Mucosa of descending colon (tissue), 3 donors: ENCODE measurements around the gene ACVRL1. TPM values are rescaled to one million over a fixed set of nuclear protein-coding genes. Genes with fewer than 3 reads are reported as not detected.

Experiments
- ATAC-seq: fragments of 200-7000 bp; cut with Tn5 transposase; one replicate; pipeline ENCODE4 v1.9.1; 2020; ENCODE audit warnings: mild to moderate bottlenecking, moderate library complexity
- DNase-seq, 3 donors: peaks; one replicate each; pipeline ENCODE4 v3.0.0-alpha.2; 2020
- H3K36me3 ChIP-seq: fragments of 200-600 bp; one replicate; pipeline ENCODE4 v1.8.0; 2021; ENCODE audit warnings: low read depth, mild to moderate bottlenecking
- H3K4me1 ChIP-seq: fragments of 200-600 bp; one replicate; pipeline ENCODE4 v1.8.0; 2021; ENCODE audit warnings: low read depth, mild to moderate bottlenecking
- H3K4me3 ChIP-seq: fragments of 200-600 bp; one replicate; pipeline ENCODE4 v1.8.0; 2021; ENCODE audit warnings: mild to moderate bottlenecking
- H3K9me3 ChIP-seq: fragments of 200-600 bp; one replicate; pipeline ENCODE4 v1.8.0; 2021; ENCODE audit warnings: mild to moderate bottlenecking
- intact Hi-C, 2 donors: fragments of 100-400 bp; cut with DNase I in 1 of 2; cut with micrococcal nuclease in 1 of 2; formaldehyde crosslinking; loops; one replicate each; pipeline versions ENCODE4 v1.11.0 to v1.11.1; 2022; cut with DNase I, micrococcal nuclease
- total RNA-seq, 3 donors: library from RNA; stranded (reverse); fragmentation: NEBNext Ultra II Directional in 2 of 3; extraction: Animal tissue kit (Norgen Biotek cat#: 25700) in 2 of 3; gene quantifications; one replicate each; pipeline versions ENCODE4 v1.2.1 to v1.2.4, GENCODE V29; 2021 to 2023
- TF ChIP-seq, protein P1 (sequence below): fragments of 200-600 bp; IDR thresholded peaks from one replicate; pipeline ENCODE4 v1.8.0; 2022; ENCODE audit warnings: antibody characterized with exemption, mild to moderate bottlenecking
- donor health status: DM: no; HTN: no; CAD: no; lungs with moderate emphysema.
- donor health status: DM: no; HTN: no; CAD: no.
- donor health status: DM: no; HTN: yes; CAD: no.

ACVRL1 gene
- total RNA-seq, 3 donors from 2014 or later: 132 to 261 (median 247) TPM

GRCh38 chr12:51937926-51938325 is 30.6 kb downstream of the ACVRL1 start:
- H3K4me3 ChIP-seq: no peak overlapping the region
- ATAC-seq (no peak), DNase-seq (no peak)
- H3K4me1 ChIP-seq: peaks cover 2% of the 10 kb centered on the region
- intact Hi-C loops: no loop called here
- TF ChIP-seq, protein P1, sequence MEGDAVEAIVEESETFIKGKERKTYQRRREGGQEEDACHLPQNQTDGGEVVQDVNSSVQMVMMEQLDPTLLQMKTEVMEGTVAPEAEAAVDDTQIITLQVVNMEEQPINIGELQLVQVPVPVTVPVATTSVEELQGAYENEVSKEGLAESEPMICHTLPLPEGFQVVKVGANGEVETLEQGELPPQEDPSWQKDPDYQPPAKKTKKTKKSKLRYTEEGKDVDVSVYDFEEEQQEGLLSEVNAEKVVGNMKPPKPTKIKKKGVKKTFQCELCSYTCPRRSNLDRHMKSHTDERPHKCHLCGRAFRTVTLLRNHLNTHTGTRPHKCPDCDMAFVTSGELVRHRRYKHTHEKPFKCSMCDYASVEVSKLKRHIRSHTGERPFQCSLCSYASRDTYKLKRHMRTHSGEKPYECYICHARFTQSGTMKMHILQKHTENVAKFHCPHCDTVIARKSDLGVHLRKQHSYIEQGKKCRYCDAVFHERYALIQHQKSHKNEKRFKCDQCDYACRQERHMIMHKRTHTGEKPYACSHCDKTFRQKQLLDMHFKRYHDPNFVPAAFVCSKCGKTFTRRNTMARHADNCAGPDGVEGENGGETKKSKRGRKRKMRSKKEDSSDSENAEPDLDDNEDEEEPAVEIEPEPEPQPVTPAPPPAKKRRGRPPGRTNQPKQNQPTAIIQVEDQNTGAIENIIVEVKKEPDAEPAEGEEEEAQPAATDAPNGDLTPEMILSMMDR: no peak
- H3K36me3 ChIP-seq: no peaks in the 10 kb centered on the region
- no peaks in the 10 kb centered on the region for H3K9me3 ChIP-seq

GRCh38 chr12:51938726-51939125 is 31.4 kb downstream of the ACVRL1 start:
- DNase-seq: peak in 2 of 3 donors; percentile 58 to 70

DNA sequence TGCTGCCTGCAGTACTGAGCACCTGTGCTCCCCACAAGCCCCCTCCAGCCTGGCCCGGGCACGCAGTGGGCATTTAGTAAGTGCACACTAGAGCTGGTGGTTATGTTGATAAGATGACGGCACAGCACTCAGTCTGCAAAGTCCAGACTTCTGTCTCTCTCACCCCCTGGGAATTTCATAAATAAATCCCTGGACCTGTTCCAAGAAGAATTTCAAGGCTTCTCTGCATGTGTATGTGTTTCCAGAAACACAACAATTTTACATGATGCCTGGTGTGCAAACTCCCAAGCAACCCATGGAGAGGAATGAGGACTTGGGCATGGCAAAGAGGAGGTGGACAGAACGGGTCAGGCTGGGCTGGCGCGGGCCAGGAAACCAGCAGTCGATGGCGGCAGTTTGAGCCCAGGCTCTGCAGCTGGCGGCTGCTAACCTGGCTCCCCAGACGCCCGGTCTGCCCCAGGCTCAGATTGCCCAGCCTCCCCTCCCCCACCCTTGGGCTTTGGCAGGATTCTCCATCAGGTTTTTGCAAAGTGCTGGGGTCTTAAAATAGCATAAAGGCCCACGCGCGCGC is 33.8 kb downstream of the ACVRL1 start:
- no peak for DNase-seq
- H3K4me3 ChIP-seq: no peak overlapping the region
- TF ChIP-seq, protein P1: no peak
- H3K9me3 ChIP-seq: peaks cover 10% of the 10 kb centered on the region
- H3K4me1 ChIP-seq: peaks cover 2% of the 10 kb centered on the region
- intact Hi-C loops: no loop called here
- H3K36me3 ChIP-seq: no peaks in the 10 kb centered on the region
- no peak for ATAC-seq

More at GRCh38 chr12:51938726-51939125, 31.4 kb downstream of the ACVRL1 start:
- Histone ChIP-seq H3K4me3 (no peak overlapping the region), H3K4me1 (peaks cover 2% of the 10 kb centered on the region), H3K9me3 (no peaks in the 10 kb centered on the region), H3K36me3 (no peaks in the 10 kb centered on the region)
- peak; percentile 87 for ATAC-seq
- intact Hi-C loops: no loop called here
- TF ChIP-seq, protein P1: no peak

GRCh38 chr12:51941604-51942003 is 34.3 kb downstream of the ACVRL1 start:
- H3K4me3 ChIP-seq: no peak overlapping the region
- no peak for DNase-seq
- TF ChIP-seq, protein P1: no peak
- ATAC-seq: peak; percentile 61
- H3K36me3 ChIP-seq: no peaks in the 10 kb centered on the region
- H3K9me3 ChIP-seq: peaks cover 10% of the 10 kb centered on the region
- intact Hi-C loops: no loop called here
- H3K4me1 ChIP-seq: peaks cover 2% of the 10 kb centered on the region

- intact Hi-C loops: no loop called here
- peaks cover 10% of the 10 kb centered on the region for H3K9me3 ChIP-seq
- no peak for DNase-seq
These were observed 34.8 kb downstream of the ACVRL1 start for GRCh38 chr12:51942056-51942455.

More at GRCh38 chr12:51942056-51942455, 34.8 kb downstream of the ACVRL1 start:
- no peak for ATAC-seq
- H3K36me3 ChIP-seq: no peaks in the 10 kb centered on the region
- peaks cover 2% of the 10 kb centered on the region for H3K4me1 ChIP-seq
- TF ChIP-seq, protein P1: no peak
- H3K4me3 ChIP-seq: no peak overlapping the region
